GM21390 (cell line): ENCODE data around the gene NHERF2.

Experiments used
- ATAC-seq: cut with Tn5 transposase; IDR thresholded peaks from one replicate; pipeline ENCODE4 v1.9.1; 2021; ENCODE audit not compliant: unreplicated experiment

Gene NHERF2

GRCh38 chr16:2026461-2027023, at the start of gene NHERF2:
Gene NHERF2, plus strand, starts transcription at chr16:2026902. Its CDS starts 104 bp downstream, at chr16:2027006.
- ATAC-seq = no peak

- no peak for ATAC-seq
These were observed 49.5 kb upstream of the NHERF2 start for GRCh38 chr16:1976951-1977874.

GRCh38 chr16:1977875-1978268, 48.8 kb upstream of the NHERF2 start:
- ATAC-seq = no peak

- no peak for ATAC-seq
These were observed 48.1 kb upstream of the NHERF2 start for GRCh38 chr16:1978476-1979120.

- no peak for ATAC-seq
These were observed 47.3 kb upstream of the NHERF2 start for GRCh38 chr16:1979271-1980029.

GRCh38 chr16:1980030-1980769, 46.5 kb upstream of the NHERF2 start:
- ATAC-seq = no peak

GRCh38 chr16:1980770-1981087, 46.0 kb upstream of the NHERF2 start:
- ATAC-seq = no peak

- no peak for ATAC-seq
These were observed 45.3 kb upstream of the NHERF2 start, which contains the start of gene NOXO1 for GRCh38 chr16:1981398-1981836. Gene NOXO1, minus strand, starts transcription at chr16:1981469. Its CDS starts 290 bp downstream, at chr16:1981179.

- ATAC-seq = no peak
These were observed 44.7 kb upstream of the NHERF2 start for GRCh38 chr16:1982013-1982433.

GRCh38 chr16:1982991-1983543, 43.6 kb upstream of the NHERF2 start:
- ATAC-seq = no peak

- ATAC-seq = peak; percentile 65
These were observed 43.0 kb upstream of the NHERF2 start, which contains the start of gene GFER for GRCh38 chr16:1983544-1984346. Gene GFER, plus strand, starts transcription at chr16:1984193. Its CDS starts 26 bp downstream, at chr16:1984219.

- ATAC-seq = peak; percentile 2
These were observed 42.1 kb upstream of the NHERF2 start for GRCh38 chr16:1984347-1985225.

GRCh38 chr16:1985466-1986150, 41.1 kb upstream of the NHERF2 start:
- ATAC-seq = no peak

- ATAC-seq = no peak
These were observed 39.5 kb upstream of the NHERF2 start for GRCh38 chr16:1987198-1987597.

GRCh38 chr16:1989209-1990100, 37.2 kb upstream of the NHERF2 start, which contains the start of gene SYNGR3:
Gene SYNGR3, plus strand, starts transcription at chr16:1989970. Its CDS starts 133 bp downstream, at chr16:1990103.
- ATAC-seq = no peak

- ATAC-seq = no peak
These were observed 36.7 kb upstream of the NHERF2 start for GRCh38 chr16:1990101-1990350.
